SU-DHL-6 (cell line): ENCODE data around the gene ISG20L2.

ENCODE experiments used
- EZH2phosphoT487 ChIP-seq: fragments of 200-600 bp; sonication (generic), shearing (Covaris generic); conservative IDR thresholded peaks from 2 replicates; pipeline ENCODE4 v1.6.1; 2018; ENCODE audit warnings: mild to moderate bottlenecking, antibody characterized with exemption, low read length, moderate library complexity, mixed read lengths
- TF ChIP-seq, protein P1 (sequence below): fragments of 200-600 bp; sonication (generic); IDR thresholded peaks from one replicate; pipeline ENCODE4 v1.5.1; 2017; ENCODE audit warnings: antibody characterized with exemption, mild to moderate bottlenecking, low read length, moderate library complexity; ENCODE audit not compliant: insufficient read depth, poor library complexity, severe bottlenecking

- TF ChIP-seq, protein P1, sequence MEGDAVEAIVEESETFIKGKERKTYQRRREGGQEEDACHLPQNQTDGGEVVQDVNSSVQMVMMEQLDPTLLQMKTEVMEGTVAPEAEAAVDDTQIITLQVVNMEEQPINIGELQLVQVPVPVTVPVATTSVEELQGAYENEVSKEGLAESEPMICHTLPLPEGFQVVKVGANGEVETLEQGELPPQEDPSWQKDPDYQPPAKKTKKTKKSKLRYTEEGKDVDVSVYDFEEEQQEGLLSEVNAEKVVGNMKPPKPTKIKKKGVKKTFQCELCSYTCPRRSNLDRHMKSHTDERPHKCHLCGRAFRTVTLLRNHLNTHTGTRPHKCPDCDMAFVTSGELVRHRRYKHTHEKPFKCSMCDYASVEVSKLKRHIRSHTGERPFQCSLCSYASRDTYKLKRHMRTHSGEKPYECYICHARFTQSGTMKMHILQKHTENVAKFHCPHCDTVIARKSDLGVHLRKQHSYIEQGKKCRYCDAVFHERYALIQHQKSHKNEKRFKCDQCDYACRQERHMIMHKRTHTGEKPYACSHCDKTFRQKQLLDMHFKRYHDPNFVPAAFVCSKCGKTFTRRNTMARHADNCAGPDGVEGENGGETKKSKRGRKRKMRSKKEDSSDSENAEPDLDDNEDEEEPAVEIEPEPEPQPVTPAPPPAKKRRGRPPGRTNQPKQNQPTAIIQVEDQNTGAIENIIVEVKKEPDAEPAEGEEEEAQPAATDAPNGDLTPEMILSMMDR, result no peak
- no peak for TF ChIP-seq EZH2phosphoT487
These were observed 48.5 kb downstream of the ISG20L2 start for GRCh38 chr1:156680056-156680455.
